ENCODE measurements around the gene IL21R. TPM values are rescaled to one million over a fixed set of nuclear protein-coding genes. Genes with fewer than 3 reads are reported as not detected.

The IL21R gene
- total RNA-seq, 1 donor from 2014 or later, result 0.05 TPM

DNA sequence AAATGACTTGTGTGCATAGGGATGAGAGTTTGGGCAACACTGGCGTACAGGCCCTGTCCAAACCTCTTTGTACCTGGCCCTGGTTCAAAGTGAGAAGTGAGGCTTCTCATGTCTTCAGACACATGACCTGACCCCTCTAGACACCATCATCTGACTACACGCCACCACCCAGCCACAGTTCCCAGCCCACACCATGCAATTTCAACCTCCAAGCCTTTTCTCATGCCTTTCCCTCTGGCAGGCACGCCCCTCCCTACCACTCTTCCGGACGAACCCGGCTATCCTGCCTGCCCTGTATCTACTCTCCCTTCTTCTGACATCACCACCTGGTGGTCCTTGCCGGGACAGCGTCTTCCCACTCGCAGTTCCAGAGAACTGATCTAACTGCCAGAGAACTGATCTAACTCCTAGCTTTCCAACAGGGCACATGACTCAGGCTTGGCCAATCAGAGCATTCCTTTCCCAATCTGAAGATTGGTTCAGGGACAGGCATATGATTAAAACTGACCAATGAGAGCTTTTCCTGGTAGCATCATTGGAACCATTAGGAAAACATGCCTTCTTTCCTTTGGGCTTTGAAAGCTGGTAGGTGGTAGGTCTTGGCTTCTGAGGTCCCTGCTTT lies 27.1 kb upstream of the IL21R start:
- Histone ChIP-seq H3K4me3 (no peak overlapping the region), H3K27ac (replicated peaks) (peak overlapping the region; percentile 29), H3K9me3 (replicated peaks) (no peaks in the 10 kb centered on the region), H3K36me3 (no peaks in the 10 kb centered on the region), H3K4me1 (peaks cover 6% of the 10 kb centered on the region), H3K27me3 (ENCODE audit: low read depth) (peaks cover 5% of the 10 kb centered on the region)
- TF ChIP-seq CTCF (IDR thresholded peaks at IDR 0.05; ENCODE audit: borderline replicate concordance), result peak; percentile 52
- intact Hi-C loops (cut with micrococcal nuclease), result loop anchor here (10.0 kb wide), 1 partner anchor 200 kb away; no protein-coding TSS in a partner anchor
- DNase-seq, result peak; percentile 41

DNA sequence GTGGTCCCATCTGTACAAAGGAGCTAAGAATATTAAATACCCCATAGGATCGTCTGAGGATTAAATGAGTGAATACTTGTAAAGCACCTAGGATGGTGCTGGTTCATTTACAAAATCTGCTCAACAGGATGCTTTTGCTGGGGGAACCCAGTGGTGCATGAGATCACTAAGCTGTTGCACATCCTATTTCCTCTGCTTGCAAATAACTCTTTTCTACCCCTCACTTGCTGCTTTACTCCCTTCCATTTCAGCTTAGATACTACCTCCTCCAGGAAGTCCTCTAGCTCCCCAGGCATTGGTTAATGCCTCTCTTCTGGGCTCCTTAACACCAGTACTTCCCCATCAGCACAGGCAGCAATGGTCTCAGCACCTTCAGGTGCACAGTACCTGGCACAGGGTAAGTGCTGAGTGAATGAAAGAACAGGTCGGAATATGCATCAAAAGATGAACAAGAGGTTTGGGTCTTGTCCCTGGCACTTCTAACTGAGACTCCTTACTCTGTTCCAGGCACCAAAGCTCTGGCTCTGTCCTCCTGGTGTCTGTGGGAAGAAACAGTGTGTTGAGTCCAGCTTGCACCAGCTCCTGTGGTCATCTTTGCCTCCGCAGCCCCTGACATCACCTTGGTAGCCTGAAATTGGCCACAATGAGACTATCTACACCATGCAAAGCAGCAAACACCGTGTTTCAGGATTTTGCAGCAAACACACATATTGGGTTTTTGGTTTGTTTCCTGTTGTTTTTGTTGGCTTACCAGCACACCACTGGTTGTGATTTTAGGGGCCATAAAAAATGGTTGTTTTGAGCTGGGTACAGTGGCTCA lies 24.1 kb upstream of the IL21R start:
- no peaks in the 10 kb centered on the region for H3K9me3 ChIP-seq (replicated peaks)
- H3K4me1 ChIP-seq, result peaks cover 6% of the 10 kb centered on the region
- no peak overlapping the region for H3K4me3 ChIP-seq
- no peak overlapping the region for H3K27ac ChIP-seq (replicated peaks)
- peaks cover 28% of the 10 kb centered on the region for H3K27me3 ChIP-seq (ENCODE audit: low read depth)
- intact Hi-C loops (cut with micrococcal nuclease), result loop anchor here (10.0 kb wide), 1 partner anchor 203 kb away; no protein-coding TSS in a partner anchor
- no peak for TF ChIP-seq CTCF (IDR thresholded peaks at IDR 0.05; ENCODE audit: borderline replicate concordance)
- DNase-seq, result no peak
- no peaks in the 10 kb centered on the region for H3K36me3 ChIP-seq

GRCh38 chr16:27378871-27379481 lies 23.0 kb upstream of the IL21R start:
- H3K36me3 ChIP-seq, result no peaks in the 10 kb centered on the region
- H3K4me1 ChIP-seq, result peaks cover 6% of the 10 kb centered on the region
- peaks cover 8% of the 10 kb centered on the region for H3K9me3 ChIP-seq (replicated peaks)
- TF ChIP-seq CTCF (IDR thresholded peaks at IDR 0.05; ENCODE audit: borderline replicate concordance), result no peak
- peaks cover 36% of the 10 kb centered on the region for H3K27me3 ChIP-seq (ENCODE audit: low read depth)
- DNase-seq, result no peak
- intact Hi-C loops (cut with micrococcal nuclease), result loop anchor here (10.0 kb wide), 1 partner anchor 204 kb away; no protein-coding TSS in a partner anchor
- H3K4me3 ChIP-seq, result no peak overlapping the region
- H3K27ac ChIP-seq (replicated peaks), result no peak overlapping the region

GRCh38 chr16:27379919-27380318 lies 22.1 kb upstream of the IL21R start:
- intact Hi-C loops (cut with micrococcal nuclease), result loop anchor here (10.0 kb wide), 1 partner anchor 205 kb away; no protein-coding TSS in a partner anchor
- peaks cover 18% of the 10 kb centered on the region for H3K9me3 ChIP-seq (replicated peaks)
- no peaks in the 10 kb centered on the region for H3K36me3 ChIP-seq
- no peak overlapping the region for H3K27ac ChIP-seq (replicated peaks)
- H3K4me1 ChIP-seq, result peaks cover 2% of the 10 kb centered on the region
- peaks cover 41% of the 10 kb centered on the region for H3K27me3 ChIP-seq (ENCODE audit: low read depth)
- no peak for TF ChIP-seq CTCF (IDR thresholded peaks at IDR 0.05; ENCODE audit: borderline replicate concordance)
- H3K4me3 ChIP-seq, result no peak overlapping the region
- DNase-seq, result no peak

- no peaks in the 10 kb centered on the region for H3K4me1 ChIP-seq
- intact Hi-C loops (cut with micrococcal nuclease), result no loop called here
- no peaks in the 10 kb centered on the region for H3K36me3 ChIP-seq
- TF ChIP-seq CTCF (IDR thresholded peaks at IDR 0.05; ENCODE audit: borderline replicate concordance), result no peak
- H3K9me3 ChIP-seq (replicated peaks), result peaks cover 27% of the 10 kb centered on the region
- H3K27ac ChIP-seq (replicated peaks), result no peak overlapping the region
- no peak for DNase-seq
- no peak overlapping the region for H3K4me3 ChIP-seq
- H3K27me3 ChIP-seq (ENCODE audit: low read depth), result peaks cover 41% of the 10 kb centered on the region
Observed at GRCh38 chr16:27381236-27381635, 20.7 kb upstream of the IL21R start.
